ENCODE data around the gene MAGEA10.
"Not testable (repeated sequence)": the region's sequence is repeated elsewhere in the genome, so short reads cannot be mapped to it uniquely, and the experiment has no call there.

MAGEA10 gene

DNA sequence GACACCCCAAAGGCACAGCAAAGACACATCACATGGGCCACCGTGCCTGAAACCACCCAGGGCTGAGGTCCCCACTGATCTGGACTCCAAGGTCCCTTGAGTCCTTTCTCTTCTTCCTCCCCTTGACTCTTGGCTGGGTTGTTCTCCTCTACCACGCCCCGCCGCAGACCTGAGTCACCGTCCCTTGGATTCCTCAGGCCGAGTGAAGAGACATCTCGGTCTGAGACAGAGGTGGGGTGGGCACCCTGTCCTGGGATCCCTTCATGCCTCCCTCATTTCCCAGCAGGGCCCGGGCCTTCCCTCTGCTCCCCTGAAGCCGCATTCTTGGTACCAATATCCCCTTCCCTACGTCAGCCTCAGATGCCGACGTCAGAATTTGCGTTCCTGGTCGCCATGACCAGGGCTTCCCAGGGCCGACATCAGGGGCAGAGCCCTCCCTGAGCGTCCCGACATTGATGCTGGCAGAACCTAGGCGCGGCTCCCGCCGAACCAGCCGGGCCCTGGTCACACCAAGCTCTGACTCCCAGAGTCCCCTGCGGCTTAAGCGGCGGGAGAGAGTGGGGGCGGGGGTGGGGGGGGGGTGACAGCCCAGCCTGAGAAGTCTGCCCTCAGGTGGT, 498 bp downstream of the MAGEA10 start:
- DNase-seq (ENCODE audit: low spot score): no peak
- TF ChIP-seq, protein P1, sequence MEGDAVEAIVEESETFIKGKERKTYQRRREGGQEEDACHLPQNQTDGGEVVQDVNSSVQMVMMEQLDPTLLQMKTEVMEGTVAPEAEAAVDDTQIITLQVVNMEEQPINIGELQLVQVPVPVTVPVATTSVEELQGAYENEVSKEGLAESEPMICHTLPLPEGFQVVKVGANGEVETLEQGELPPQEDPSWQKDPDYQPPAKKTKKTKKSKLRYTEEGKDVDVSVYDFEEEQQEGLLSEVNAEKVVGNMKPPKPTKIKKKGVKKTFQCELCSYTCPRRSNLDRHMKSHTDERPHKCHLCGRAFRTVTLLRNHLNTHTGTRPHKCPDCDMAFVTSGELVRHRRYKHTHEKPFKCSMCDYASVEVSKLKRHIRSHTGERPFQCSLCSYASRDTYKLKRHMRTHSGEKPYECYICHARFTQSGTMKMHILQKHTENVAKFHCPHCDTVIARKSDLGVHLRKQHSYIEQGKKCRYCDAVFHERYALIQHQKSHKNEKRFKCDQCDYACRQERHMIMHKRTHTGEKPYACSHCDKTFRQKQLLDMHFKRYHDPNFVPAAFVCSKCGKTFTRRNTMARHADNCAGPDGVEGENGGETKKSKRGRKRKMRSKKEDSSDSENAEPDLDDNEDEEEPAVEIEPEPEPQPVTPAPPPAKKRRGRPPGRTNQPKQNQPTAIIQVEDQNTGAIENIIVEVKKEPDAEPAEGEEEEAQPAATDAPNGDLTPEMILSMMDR (conservative IDR thresholded peaks at IDR 0.05; ENCODE audit: low read depth): no peak
- no peak overlapping the region for H3K27ac ChIP-seq
- CTCF ChIA-PET: no interaction called here
- POLR2A ChIA-PET (ENCODE audit: low non-redundant PET): no interaction called here

DNA sequence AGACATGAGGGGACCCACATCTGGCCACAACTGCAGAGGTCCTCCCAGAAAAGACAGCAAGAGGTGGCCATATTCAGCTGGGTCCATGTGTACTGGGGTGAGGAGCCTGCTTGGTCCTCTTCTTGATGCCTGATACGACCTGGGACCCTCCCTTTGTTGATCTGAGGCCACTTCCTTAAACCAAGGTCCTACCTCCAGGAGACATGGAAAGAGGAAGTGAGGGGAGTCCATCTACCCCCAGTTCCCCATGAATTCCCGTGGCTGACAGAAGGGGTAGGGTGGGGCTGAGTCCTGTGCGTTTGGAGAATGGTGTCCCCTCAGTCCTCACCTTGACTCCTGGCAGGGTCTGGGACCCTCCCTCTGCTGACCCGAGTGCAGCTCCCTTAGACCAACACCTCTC, 2.1 kb downstream of the MAGEA10 start:
- ChIA-PET CTCF (no interaction called here), POLR2A (ENCODE audit: low non-redundant PET) (no interaction called here)
- H3K27ac ChIP-seq: no peak overlapping the region
- TF ChIP-seq, protein P1 (conservative IDR thresholded peaks at IDR 0.05; ENCODE audit: low read depth): no peak
- no peak for DNase-seq (ENCODE audit: low spot score)

DNA sequence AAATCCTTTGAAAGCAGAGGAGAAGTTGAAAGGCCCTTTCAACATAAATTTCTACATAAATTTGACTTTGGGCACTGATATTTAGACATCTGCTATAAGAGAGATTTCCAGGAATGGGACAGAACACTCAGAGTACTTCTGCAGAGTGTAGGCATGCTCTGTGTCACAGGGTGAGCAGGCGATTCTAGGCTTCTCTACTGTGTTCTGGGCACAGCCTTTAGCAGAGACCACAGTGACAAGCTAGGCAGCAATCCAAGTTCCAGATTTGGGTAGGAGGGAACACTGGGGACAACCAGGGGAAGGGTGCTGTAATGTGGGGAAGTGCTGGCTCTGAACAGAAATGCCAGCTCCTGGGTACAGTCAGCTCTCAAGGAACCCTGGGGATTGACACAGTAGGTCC, 6.9 kb downstream of the MAGEA10 start:
- CTCF ChIA-PET: no interaction called here
- H3K27ac ChIP-seq: no peak overlapping the region
- POLR2A ChIA-PET (ENCODE audit: low non-redundant PET): no interaction called here
- TF ChIP-seq, protein P1 (conservative IDR thresholded peaks at IDR 0.05; ENCODE audit: low read depth): no peak
- no peak for DNase-seq (ENCODE audit: low spot score)

DNA sequence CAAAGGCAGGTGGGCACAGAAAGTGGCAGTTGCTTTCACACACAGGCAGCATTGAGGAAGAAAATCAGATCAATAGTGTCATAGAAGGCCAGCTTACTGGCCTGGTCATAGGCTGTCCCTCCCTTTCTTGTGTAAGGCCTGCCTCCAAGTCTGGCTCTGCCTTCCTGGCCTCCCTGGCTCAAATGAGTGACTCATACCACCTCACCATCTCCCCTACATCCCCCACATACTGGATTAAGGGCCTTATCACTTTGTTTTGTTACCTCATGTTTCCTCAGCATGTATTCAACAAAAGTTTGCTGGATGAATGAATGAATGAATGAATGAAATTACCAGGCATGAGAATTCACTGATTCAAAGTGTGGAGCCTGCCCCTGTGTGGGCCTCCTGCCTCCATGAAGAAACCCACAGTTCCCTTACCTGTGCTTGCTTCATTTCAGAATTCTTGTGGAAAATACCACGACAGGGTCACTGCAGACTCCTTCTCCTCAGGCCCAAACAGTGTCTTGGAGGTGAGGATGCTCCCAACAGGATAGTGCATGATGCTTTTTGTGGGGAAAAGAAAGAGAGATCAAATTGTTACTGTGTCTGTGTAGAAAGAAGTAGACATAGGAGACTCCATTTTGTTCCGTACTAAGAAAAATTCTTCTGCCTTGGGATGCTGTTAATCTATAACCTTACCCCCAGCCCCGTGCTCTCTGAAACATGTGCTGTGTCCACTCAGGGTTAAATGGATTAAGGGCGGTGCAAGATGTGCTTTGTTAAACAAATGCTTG, 9.1 kb downstream of the MAGEA10 start:
- POLR2A ChIA-PET (ENCODE audit: low non-redundant PET); CTCF ChIA-PET; DNase-seq (ENCODE audit: low spot score); H3K27ac ChIP-seq: not testable (repeated sequence)

DNA sequence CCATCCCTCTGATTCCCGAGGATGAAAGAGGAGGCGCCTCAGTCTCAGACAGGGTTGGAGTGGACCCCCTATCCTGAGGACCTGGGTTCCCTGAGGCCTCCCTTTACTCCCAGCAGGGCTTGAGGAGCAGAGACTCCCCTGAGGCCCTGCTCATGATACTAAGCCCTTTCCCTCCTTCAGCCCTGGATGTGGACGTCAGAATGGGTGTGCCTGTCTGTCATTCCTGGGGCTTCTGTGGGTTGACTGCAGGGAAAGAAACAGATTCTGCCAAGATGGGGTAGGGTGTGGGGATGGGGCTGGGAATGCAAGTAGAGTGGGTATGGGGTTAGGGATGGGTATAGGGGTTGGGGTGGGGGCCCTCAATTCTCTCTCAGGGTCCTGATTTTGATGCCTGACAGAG, 21.1 kb downstream of the MAGEA10 start:
- ChIA-PET CTCF (no interaction called here), POLR2A (ENCODE audit: low non-redundant PET) (no interaction called here)
- no peak overlapping the region for H3K27ac ChIP-seq
- no peak for DNase-seq (ENCODE audit: low spot score)
- TF ChIP-seq, protein P1 (conservative IDR thresholded peaks at IDR 0.05; ENCODE audit: low read depth): no peak

DNA sequence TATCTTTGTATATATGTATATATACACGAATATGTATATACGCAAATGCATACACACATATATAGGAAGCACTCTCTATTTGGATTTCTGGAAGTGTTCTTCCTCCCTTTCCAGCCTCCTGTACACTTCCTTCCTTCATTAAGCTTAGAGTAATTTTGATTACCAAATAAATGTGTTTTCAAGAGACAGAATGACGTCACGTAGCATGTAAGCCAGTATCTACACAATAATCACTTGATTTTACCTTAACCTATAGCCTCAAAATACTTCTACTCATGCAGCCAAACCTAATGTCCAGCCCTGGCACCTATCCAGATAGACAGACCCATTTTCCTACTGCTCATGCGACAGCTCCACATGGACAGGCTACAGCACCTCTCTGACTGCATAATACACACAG, 29.9 kb downstream of the MAGEA10 start:
- DNase-seq (ENCODE audit: low spot score): no peak
- POLR2A ChIA-PET (ENCODE audit: low non-redundant PET): no interaction called here
- no peak overlapping the region for H3K27ac ChIP-seq
- CTCF ChIA-PET: no interaction called here
- TF ChIP-seq, protein P1 (conservative IDR thresholded peaks at IDR 0.05; ENCODE audit: low read depth): no peak

DNA sequence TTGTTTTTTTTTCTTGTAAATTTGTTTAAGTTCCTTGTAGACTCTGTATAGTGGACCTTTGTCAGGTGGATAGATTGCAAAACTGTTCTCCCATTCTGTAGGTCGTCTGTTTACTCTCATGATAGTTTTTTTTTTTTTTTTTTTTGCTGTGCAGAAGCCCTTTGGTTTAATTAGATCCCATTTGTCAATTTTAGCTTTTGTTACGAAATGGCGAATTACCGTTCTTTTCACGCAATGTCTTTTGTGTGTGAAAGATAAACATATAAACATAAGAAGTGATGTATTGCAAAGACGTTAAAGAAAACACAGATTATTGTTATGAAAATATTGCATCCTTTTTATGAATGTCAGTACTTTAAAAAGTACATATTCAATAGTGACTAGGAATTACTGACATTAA, 34.5 kb downstream of the MAGEA10 start:
- H3K27ac ChIP-seq: no peak overlapping the region
- TF ChIP-seq, protein P1 (conservative IDR thresholded peaks at IDR 0.05; ENCODE audit: low read depth): no peak
- POLR2A ChIA-PET (ENCODE audit: low non-redundant PET): no interaction called here
- no peak for DNase-seq (ENCODE audit: low spot score)
- CTCF ChIA-PET: no interaction called here

Data from RWPE1 (cell line).